Stimulated activated CD8-positive, alpha-beta memory T cell treated with anti-CD3 and anti-CD28 coated beads, Interleukin-7, amount 100 ng/mL, for 1 hour (primary cell): ENCODE data around the gene TNK2.
"Not testable (repeated sequence)": the region's sequence is repeated elsewhere in the genome, so short reads cannot be mapped to it uniquely, and the experiment has no call there.

Experiments
- DNase-seq, 2 donors: peaks; one replicate each; pipeline ENCODE4 v3.0.0-alpha.2; 2020; ENCODE audit warnings: low read depth in 2 of 2

Gene TNK2

DNA sequence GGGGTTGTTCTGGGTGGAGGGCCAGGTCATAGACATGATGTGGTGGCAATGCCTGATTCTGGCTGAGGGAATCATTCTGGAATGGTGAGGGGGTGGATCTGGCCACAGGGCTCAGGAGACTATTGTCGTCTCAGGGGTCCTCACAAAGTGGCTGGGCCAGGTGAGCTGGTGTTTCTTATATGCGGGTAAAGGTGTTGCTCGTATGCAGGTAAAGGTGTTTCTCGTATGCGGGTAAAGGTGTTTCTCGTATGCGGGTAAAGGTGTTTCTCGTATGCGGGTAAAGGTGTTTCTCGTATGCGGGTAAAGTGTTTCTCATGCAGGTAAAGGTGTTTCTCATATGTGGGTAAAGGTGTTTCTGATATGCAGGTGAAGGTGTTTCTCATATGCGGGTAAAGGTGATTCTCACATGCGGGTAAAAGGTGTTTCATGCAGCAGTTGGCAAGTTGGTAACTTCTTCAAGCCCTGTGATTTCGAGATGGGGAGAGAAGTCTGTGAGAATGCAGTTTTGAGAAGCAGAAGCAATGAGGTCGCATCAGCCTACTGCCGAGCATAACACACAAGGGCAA lies 86.1 kb downstream of the TNK2 start:
- DNase-seq = no peak

DNA sequence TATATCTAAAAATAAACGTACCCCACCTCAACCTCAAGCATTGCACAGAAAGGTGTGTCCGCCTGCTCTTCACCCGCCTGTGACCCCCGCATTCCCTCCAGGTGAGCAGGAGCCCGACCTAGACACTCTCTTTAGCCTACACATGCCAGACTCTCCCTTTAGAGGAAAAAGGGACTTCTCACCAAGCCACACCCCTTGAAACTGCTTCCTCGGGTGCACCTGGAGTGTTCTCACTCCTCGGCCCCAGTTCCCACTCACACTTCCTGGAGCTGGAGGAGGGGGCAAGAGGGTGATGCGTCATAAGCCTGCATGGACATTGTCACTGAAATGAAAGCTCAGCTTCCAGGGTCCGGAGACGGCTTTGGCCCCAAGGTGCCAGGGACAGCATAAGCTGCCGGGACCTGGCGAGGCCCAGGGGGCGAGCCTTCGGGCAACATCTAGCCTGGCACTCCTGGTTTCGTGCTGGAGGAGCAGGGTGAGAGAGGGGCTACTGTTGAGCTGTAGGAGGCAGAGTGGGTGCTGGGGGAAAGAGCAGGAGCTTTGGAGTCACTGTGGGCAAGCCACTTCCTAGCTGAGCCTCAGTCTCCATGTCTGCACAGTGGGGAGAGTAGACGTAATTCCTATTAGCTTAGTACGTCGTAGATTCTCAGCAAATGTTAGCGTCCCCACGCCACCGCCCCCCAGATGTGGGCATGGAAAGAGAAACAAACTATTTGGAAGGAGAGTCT lies 86.8 kb downstream of the TNK2 start:
- no peak for DNase-seq

DNA sequence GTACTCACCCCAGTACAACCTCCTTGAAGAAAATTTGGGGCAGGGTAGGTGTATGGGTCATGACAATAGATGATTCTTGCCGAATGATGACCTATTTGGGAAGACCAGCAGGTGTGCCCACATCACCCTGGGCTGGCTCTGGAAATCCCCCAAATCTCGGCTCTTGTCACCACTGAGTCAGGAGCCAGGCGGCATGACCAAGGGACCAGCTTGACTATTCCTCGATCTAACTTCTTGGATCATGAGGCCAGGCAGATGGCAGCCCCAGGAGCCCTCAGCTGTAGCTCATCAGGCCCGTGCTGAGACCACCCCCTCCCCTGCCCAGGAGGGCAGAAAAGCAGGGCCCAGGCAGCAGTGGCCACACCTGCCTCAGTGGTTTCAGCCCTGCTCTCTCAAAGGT lies 87.5 kb downstream of the TNK2 start:
- DNase-seq = no peak

DNA sequence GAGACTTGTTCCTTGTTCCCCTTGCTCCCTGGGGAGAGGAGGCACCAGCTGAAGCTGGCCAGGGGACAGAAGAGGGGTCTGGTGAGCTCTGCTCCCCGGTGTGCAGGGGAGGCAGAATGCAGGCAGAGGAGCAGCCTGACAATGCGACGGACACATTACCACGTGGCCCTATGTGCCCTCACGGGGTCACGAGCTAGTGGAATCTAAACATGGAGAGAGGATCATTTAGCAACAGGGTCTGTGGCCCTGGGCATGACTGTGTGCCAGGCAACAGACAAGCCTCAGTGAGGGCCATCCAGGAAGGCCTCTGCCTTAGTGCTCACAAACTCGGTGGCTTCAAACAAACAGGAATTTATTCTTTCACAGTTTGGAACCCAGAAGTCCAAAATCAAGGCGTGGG lies 88.2 kb downstream of the TNK2 start:
- no peak for DNase-seq

DNA sequence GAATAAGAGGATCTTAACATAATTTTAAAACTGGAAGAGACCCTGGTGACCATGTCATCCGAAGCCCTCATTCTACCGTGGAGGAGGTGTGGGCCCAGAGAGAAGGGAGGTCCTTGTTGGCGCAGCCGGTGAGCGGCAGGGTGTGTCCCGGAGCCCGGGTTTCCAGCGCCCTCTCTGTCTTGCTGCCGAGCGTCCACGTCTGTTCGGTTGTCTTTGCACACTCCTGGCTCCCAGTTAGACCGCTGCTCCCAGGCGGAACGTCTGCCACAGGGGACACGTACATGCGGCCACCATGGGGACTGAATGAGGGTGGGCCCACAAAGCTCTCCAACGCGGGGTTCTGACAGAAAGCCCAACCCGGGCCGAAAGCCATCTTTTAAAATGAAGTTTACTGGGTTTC lies 90.0 kb downstream of the TNK2 start:
- DNase-seq = no peak

DNA sequence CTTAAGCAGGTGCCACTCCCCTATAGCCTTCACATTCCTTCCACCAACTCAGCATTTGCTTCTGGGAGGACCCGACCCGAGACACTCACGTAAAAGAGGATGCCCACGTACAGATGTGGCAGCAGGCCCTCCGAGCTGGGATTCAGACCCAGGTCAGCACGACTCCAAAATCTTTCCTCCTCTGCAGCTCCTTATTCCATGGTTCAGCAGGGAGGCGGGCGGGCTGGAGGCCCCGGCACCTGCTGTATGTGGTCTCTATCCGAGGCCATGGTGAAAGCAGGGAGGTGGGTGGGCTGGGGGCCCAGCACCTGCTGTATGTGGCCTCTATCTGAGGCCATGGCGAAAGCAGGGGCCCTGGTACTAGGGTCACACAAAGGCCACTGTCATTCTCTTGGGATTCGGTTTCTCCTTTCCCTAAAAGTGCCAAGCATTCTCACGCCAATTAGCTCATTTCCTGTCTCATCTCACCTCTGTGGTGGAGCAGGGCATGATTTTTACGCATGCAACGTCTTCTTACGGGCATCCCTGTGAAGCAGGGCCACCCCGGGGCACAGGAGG lies 90.7 kb downstream of the TNK2 start:
- no peak for DNase-seq

DNA sequence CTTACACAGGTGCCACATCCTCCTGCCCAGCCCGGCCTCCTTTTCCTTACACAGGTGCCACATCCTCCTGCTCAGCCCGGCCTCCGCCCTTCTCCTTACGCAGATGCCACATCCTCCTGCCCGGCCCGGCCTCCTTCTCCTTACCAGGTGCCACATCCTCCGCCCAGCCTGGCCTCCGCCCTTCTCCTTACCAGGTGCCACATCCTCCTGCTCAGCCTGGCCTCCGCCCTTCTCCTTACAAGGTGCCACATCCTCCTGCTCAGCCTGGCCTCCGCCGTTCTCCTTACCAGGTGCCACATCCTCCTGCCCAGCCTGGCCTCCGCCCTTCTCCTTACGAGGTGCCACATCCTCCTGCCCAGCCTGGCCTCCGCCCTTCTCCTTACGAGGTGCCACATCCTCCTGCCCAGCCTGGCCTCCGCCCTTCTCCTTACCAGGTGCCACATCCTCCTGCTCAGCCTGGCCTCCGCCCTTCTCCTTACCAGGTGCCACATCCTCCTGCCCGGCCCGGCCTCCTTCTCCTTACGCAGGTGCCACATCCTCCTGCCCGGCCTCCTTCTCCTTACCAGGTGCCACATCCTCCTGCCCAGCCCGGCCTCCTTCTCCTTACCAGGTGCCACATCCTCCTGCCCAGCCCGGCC lies 92.0 kb downstream of the TNK2 start:
- not testable (repeated sequence) for DNase-seq

DNA sequence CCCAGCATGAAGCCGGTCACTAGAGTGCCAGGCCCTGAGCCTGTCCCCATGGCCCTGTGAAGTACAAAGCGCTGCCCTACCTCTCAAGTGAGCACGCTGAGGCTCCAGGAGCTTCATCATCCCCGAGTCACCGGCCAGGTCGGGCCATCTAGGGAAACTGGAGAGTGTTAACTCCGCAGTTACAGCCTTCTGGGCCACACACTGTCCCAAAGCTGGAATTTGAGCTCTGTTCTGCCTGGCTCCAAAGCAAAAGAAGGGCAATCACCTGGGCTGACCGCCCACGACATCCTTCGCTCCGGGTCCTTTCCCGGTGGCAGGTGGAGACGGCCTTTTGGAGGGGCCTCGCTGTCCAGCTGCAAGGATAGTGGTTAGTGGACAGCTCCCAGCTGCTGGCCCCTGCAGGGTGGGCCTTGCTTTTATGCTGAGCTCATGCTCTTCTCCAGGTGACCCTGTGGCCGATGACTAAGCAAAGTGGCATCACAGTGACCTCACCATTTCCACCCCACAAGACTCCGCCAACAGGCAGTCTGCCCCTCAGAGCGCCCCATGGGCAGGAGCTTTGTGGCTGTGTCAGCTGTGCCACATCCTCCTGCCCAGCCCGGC lies 93.1 kb downstream of the TNK2 start:
- DNase-seq = no peak

DNA sequence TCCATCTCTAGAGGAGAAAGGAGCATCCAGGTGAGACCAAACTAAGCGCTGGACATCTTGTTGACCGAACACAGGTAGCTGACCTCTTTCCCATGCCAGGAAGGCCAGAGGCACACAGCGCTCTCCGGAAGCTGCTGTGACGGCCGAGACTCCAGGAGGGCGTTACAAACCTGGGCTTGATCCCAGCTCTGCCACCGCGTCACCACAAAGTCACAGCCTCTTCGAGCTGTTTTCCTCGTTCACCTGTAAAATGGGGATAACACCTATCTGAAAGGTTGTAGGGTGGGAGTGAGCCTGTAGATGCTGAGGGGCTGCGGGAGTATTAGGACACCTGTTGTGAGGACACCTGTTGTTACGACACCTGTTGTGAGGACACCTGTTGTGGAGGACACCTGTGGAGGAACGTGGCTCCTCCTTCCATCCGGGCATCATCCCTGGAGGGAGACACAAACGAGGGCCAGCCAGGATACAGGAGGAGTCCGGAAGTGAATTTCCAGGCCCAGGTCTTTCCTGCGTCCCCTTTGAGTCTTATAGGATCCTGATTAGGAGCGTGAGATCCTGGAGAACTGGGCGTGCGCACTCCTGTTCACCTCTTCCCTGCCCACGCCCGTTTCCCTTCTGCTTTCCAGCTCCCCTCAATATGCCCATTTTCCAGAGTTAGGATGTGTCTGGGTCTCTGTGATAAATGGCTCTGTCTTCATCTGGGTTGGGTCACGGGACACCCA lies 94.3 kb downstream of the TNK2 start:
- no peak for DNase-seq
